Activated CD4-positive, alpha-beta T cell treated with anti-CD3 and anti-CD28 coated beads, Interleukin-2, amount 50 U/mL, for 1 hour (primary cell): ENCODE results near the gene ADH7.
"Not testable (repeated sequence)": the region's sequence is repeated elsewhere in the genome, so short reads cannot be mapped to it uniquely, and the experiment has no call there.

ENCODE experiments used
- DNase-seq: peaks from one replicate; pipeline ENCODE4 v3.0.0-alpha.2; 2020

The ADH7 gene

GRCh38 chr4:99414902-99415301, 20.2 kb downstream of the ADH7 start:
- not testable (repeated sequence) for DNase-seq

DNA sequence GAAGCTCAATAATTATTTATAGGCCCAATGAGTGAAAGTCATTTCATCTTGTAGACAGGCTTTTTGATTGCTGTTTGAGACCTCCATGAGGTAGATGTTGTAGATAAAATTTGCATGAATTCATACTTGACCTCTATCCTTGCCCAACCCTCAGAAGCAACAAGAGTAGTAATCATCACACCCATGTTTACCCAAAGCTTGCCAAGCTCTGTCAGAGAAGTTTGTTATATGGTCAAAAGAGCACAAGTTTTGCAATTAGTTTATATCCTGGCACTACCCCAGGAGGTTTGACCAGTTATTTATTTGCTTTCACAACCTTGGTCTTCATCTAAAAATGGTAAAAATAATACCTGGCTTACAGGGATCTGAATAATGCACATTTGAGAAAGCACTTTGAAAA, 20.7 kb downstream of the ADH7 start:
- DNase-seq, result no peak

DNA sequence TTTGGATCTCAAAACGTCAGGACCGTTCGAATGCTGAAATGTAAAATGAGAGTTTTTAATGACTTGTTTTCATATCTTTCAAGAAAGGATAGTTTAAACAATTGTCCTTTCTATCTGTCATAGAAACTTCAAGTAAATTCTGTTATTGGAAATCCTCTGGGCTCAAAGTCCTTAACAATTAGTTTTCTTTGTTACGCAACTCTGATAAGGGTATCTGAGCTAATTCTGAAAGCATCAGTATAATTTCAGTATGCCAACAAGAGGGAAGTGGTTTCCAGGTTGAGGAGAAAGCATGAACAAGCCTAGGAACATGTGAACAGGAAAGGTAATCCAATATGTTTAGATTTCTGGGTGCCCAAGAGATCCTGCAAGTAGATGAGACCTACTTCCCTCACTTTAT, 22.0 kb downstream of the ADH7 start:
- no peak for DNase-seq

- no peak for DNase-seq
Measured at GRCh38 chr4:99411041-99411440, 24.1 kb downstream of the ADH7 start.

GRCh38 chr4:99410075-99410474, 25.1 kb downstream of the ADH7 start:
- DNase-seq, result no peak

GRCh38 chr4:99408346-99408745, 26.8 kb downstream of the ADH7 start:
- no peak for DNase-seq

DNA sequence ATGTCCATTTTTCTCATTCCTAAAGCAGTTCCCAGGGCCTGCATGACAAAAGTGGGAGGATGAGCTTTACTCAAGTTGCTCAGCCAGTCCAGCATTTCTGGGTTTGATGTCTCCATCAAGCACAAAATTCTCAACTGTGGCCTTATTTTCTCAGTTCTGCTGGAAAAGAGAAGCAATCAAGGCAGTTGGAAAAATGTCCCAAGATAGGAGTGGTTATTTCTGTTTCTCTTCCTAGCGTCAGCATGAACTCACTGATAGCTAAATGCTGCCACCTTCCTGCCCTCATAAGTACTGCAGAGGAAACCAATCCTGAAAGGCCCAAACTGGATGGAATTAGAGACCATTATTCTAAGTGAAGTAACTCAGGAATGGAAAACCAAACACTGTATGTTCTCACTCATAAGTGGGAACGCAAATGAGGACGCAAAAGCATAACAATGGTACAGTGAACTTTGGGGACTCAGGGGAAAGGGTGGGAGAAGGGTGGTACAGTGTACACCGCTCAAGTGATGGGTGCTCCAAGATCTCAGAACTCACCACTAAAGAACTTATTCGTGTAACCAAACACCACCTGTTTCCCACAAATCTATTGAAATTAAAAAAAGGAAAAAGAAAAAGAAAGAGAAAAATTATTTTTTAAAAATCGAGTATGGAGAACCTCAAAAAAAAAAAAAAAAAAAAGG, 29.6 kb downstream of the ADH7 start:
- DNase-seq, result peak; percentile 57

GRCh38 chr4:99404595-99405287, 30.4 kb downstream of the ADH7 start:
- DNase-seq, result no peak

DNA sequence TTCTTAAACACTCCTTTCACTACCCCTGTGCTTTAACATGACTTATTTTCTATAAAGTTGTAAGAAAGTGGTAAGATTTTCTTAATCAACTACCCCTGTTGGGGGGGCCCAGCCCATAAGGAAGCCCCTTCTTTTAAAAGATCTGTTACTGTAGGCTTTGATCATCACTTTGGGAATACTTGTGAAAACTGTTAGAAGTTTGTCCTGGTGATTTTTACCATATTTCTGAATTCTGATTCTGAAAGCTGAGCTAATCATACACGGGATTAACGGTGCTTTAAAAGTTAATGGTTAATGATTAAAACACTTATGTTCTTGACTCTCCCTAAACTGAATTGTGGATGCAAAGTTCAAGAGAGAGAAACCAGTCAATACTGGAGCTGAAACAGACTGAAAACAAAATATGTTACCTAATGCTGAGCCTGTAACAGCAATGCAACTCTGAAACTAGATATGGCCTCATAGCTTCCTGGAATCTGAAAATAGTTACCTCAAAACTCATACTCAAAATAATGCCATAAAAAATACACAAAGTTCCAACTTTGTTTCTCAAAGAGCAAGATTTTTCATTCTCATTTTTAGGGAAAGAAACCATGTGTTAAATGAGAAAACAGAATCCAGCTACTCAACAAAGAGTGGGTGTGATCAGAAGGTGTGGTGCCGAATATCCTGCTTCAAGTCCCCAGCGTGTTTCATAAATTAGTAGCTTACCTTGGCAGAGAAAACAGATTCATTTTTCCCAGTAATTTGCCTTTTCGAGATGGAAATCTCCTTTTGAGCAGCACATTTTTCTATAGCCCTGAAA, 31.6 kb downstream of the ADH7 start:
- DNase-seq, result no peak

DNA sequence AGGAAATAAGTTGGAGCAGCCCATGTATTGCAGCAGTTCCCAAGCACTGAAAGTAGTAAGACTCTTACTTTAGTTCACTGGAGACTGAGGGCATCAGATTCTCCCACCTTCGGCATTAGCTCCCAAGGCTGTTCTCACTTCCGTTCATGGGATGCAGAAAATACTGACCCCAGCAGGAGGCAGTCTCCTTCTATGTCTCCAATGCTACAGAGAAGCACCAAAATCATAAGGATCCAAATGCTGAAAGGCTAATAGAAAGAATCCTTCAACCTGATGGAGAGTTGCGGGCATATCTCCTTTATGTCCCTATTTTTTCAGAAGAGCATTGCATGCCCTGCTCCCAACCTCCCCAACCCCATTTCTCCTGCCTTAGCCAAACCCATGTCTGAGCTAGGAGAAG, 32.4 kb downstream of the ADH7 start:
- no peak for DNase-seq

GRCh38 chr4:99400831-99401230, 34.3 kb downstream of the ADH7 start:
- no peak for DNase-seq

GRCh38 chr4:99399017-99399416, 36.1 kb downstream of the ADH7 start:
- no peak for DNase-seq

DNA sequence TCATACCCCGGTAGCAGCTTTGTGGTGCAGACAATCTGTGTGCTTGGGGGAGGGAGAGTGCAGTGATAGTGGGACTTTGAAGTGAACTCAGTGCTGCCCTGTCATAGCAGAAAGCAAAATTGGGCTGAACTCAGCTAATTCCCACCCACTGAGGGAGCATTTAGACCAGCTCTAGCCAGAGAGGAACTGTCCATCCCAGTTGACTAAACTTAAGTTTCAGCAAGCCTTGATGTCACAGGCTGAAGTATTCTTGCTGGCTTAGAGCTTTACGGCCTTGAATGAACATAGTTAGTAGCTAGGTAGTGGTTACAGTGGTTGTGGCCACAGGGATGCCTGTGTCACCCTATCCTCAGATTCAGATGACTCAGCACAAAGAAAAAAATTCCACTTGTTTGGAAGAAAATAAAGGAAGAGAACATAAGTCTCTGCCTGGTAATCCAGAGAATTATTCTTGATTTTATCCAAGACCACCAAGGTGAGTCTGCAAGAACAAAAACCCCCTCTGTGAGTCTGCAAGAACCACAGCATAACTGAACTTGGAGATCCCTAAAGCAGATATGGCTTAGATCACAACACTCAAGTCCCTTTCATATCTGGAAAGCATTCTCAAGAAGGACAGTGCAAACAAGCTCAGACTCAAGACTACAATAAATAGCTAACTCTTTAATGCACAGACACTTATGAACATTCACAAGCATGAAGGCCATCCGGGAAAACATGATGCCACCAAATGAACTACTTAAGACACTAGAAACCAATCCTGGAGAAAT, 39.4 kb downstream of the ADH7 start:
- no peak for DNase-seq

GRCh38 chr4:99394896-99395295, 40.2 kb downstream of the ADH7 start:
- DNase-seq, result no peak

- no peak for DNase-seq
Measured at GRCh38 chr4:99390055-99390454, 45.1 kb downstream of the ADH7 start.

GRCh38 chr4:99389606-99390005, 45.5 kb downstream of the ADH7 start:
- DNase-seq, result no peak

GRCh38 chr4:99383833-99384392, 51.2 kb downstream of the ADH7 start:
- DNase-seq, result no peak

DNA sequence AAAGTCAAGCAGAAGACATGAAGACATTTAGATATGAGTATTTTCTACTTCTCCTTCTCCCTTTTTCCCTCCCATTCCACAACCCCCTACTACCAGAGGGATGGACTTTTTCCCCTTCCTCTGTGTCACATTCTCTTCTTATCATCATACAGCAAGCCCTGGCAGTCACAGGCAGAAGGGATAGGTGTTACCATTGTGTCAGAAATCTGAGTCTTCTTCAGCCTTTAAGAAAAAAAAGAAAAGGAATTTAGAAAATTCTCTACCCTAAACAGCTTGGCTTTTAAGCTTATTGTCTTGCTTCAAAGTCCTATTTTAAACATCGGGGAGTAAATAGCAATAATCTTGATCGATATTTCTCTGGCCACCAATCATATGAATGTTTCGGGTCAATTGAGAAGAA, 51.7 kb downstream of the ADH7 start:
- DNase-seq, result no peak

GRCh38 chr4:99382745-99383360, 52.3 kb downstream of the ADH7 start:
- no peak for DNase-seq

GRCh38 chr4:99381588-99382175, 53.5 kb downstream of the ADH7 start:
- no peak for DNase-seq

DNA sequence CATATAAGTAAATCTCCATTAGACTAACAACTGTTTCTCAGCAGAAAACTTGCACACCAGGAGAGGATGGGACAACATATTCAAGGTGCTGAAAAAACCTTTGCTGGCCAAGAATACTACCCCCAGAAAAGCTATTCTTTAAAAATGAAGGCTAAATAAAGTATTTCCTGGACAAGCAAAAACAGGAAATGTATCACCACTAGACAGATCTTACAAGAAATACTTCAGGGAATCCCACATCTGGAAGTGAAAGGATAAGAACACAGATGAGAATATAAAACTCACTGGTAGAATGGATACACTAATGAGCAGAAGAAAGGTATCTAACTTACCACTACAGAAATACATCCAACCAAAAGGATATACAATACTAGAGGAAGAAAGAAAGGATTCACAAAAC, 55.6 kb downstream of the ADH7 start:
- DNase-seq, result no peak

DNA sequence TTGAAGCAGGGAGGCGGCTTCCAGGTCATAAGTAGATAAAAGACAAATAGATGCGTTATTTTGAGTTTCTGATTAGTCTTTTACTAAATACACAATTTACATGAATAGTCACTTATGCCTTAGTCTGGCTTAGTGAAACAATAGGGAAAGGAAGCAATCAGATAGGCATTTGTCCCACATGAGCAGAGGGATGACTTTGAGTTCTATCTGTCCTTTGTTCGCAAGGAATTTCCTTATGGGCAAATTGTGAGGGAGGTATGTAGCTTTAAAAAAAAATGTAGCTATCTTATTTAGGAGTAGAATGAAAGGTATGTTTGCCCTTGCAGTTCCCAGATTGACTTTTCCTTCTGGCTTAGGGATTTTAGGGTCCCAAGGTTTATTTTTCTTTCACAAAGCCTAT, 56.3 kb downstream of the ADH7 start:
- DNase-seq, result no peak
